ENCODE data around the gene SDE2.

DNA sequence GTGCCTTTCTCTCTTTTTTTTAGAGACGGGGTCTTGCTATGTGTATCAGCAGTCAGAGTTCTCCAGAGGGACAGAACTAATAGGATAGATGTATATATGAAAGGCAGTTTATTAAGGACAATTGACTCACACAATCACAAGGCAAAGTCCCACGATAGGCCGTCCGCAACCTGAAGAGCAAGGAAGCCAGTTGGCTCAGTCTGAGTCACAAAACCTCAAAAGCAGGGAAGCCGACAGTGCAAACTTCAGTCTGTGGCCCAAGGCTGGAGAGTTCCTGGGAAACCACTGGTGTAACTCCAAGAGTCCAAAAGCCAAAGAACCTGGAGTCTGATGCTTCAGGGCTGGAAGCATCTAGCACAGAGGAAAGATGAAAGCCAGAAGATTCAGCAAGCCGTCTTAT lies 47.1 kb upstream of the SDE2 start:
- TF ChIP-seq POLR2AphosphoS5 (IDR thresholded peaks at IDR 0.05; ENCODE audit: low read depth, low read length) = no peak
- TF ChIP-seq, protein P1, sequence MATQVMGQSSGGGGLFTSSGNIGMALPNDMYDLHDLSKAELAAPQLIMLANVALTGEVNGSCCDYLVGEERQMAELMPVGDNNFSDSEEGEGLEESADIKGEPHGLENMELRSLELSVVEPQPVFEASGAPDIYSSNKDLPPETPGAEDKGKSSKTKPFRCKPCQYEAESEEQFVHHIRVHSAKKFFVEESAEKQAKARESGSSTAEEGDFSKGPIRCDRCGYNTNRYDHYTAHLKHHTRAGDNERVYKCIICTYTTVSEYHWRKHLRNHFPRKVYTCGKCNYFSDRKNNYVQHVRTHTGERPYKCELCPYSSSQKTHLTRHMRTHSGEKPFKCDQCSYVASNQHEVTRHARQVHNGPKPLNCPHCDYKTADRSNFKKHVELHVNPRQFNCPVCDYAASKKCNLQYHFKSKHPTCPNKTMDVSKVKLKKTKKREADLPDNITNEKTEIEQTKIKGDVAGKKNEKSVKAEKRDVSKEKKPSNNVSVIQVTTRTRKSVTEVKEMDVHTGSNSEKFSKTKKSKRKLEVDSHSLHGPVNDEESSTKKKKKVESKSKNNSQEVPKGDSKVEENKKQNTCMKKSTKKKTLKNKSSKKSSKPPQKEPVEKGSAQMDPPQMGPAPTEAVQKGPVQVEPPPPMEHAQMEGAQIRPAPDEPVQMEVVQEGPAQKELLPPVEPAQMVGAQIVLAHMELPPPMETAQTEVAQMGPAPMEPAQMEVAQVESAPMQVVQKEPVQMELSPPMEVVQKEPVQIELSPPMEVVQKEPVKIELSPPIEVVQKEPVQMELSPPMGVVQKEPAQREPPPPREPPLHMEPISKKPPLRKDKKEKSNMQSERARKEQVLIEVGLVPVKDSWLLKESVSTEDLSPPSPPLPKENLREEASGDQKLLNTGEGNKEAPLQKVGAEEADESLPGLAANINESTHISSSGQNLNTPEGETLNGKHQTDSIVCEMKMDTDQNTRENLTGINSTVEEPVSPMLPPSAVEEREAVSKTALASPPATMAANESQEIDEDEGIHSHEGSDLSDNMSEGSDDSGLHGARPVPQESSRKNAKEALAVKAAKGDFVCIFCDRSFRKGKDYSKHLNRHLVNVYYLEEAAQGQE (IDR thresholded peaks at IDR 0.05; ENCODE audit: insufficient read depth in 1 of 2, low read depth in 2 of 2, low read length in 2 of 2) = no peak
